ENCODE results near the gene SLC17A9. TPM values are rescaled to one million over a fixed set of nuclear protein-coding genes. Genes with fewer than 3 reads are reported as not detected.

Gene SLC17A9
- polyA plus RNA-seq, 6 donors from 2014 or later: 3.1 to 10.0 (median 5.1) TPM

- peak overlapping the region in 3 of 6 donors; percentile 34 to 93 (median 87) for H3K27ac Mint-ChIP-seq
- no peak for DNase-seq
These were observed 56.1 kb downstream of the SLC17A9 start for GRCh38 chr20:63008541-63009044.

GRCh38 chr20:63009045-63009961 lies 56.8 kb downstream of the SLC17A9 start:
- peaks cover 7 to 25% (median 18%) of the 10 kb centered on the region in 7 donors for H3K9me3 Mint-ChIP-seq
- peaks cover 43 to 67% (median 45%) of the 10 kb centered on the region in 3 donors for H3K27me3 Mint-ChIP-seq
- H3K36me3 Mint-ChIP-seq: peaks cover 9 to 16% of the 10 kb centered on the region in 2 donors
- peak overlapping the region in 4 of 6 donors; percentile 34 to 89 (median 70) for H3K27ac Mint-ChIP-seq
- peak overlapping the region; percentile 42 to 92 (median 72) for H3K4me3 Mint-ChIP-seq
- ATAC-seq (ENCODE audit: low read depth in 2 of 2) (peak; percentile 79), DNase-seq (peak; percentile 80)
- H3K4me1 Mint-ChIP-seq: peaks cover 10 to 27% (median 19%) of the 10 kb centered on the region in 3 donors

More at GRCh38 chr20:63008541-63009044, 56.1 kb downstream of the SLC17A9 start:
- peak overlapping the region in 6 of 8 donors; percentile 60 to 85 (median 68) for H3K4me3 Mint-ChIP-seq
- peaks cover 2 to 8% of the 10 kb centered on the region in 2 donors for H3K36me3 Mint-ChIP-seq
- H3K27me3 Mint-ChIP-seq: peaks cover 43 to 63% (median 44%) of the 10 kb centered on the region in 3 donors
- peak in 1 of 2 donors; percentile 4 for ATAC-seq (ENCODE audit: low read depth in 2 of 2)
- H3K4me1 Mint-ChIP-seq: peaks cover 10 to 27% (median 19%) of the 10 kb centered on the region in 3 donors
- peaks cover 6 to 18% (median 11%) of the 10 kb centered on the region in 7 donors for H3K9me3 Mint-ChIP-seq

GRCh38 chr20:63009988-63010769 lies 57.7 kb downstream of the SLC17A9 start:
- Mint-ChIP-seq H3K9me3 (peaks cover 11 to 29% (median 23%) of the 10 kb centered on the region in 7 donors), H3K27me3 (peaks cover 44 to 75% (median 54%) of the 10 kb centered on the region in 3 donors), H3K4me1 (peaks cover 10 to 31% (median 24%) of the 10 kb centered on the region in 3 donors), H3K36me3 (peaks cover 9 to 24% of the 10 kb centered on the region in 2 donors), H3K4me3 (peak overlapping the region in 7 of 8 donors; percentile 59 to 92 (median 87)), H3K27ac (peak overlapping the region in 3 of 6 donors; percentile 37 to 93 (median 92))
- peak; percentile 58 for DNase-seq
- peak; percentile 46 to 49 for ATAC-seq (ENCODE audit: low read depth in 2 of 2)

GRCh38 chr20:63011798-63012197 lies 59.3 kb downstream of the SLC17A9 start:
- H3K4me1 Mint-ChIP-seq: peaks cover 10 to 31% (median 20%) of the 10 kb centered on the region in 3 donors
- H3K9me3 Mint-ChIP-seq: peaks cover 11 to 29% (median 24%) of the 10 kb centered on the region in 7 donors
- DNase-seq: no peak
- ATAC-seq (ENCODE audit: low read depth in 2 of 2): no peak
- no peak overlapping the region for H3K27ac Mint-ChIP-seq
- peak overlapping the region in 1 of 8 donors; percentile 1 for H3K4me3 Mint-ChIP-seq
- H3K36me3 Mint-ChIP-seq: peaks cover 9 to 24% of the 10 kb centered on the region in 2 donors
- H3K27me3 Mint-ChIP-seq: peaks cover 44 to 83% (median 70%) of the 10 kb centered on the region in 3 donors

- Mint-ChIP-seq H3K36me3 (peaks cover 9 to 25% of the 10 kb centered on the region in 2 donors), H3K4me3 (no peak overlapping the region), H3K4me1 (peaks cover 10 to 23% (median 20%) of the 10 kb centered on the region in 3 donors), H3K27ac (no peak overlapping the region), H3K9me3 (peaks cover 11 to 29% (median 24%) of the 10 kb centered on the region in 7 donors), H3K27me3 (peaks cover 44 to 89% (median 68%) of the 10 kb centered on the region in 3 donors)
- ATAC-seq (ENCODE audit: low read depth in 2 of 2) (no peak), DNase-seq (no peak)
These were observed 60.7 kb downstream of the SLC17A9 start for GRCh38 chr20:63013207-63013606.

GRCh38 chr20:63014287-63014686 lies 61.8 kb downstream of the SLC17A9 start:
- H3K27ac Mint-ChIP-seq: no peak overlapping the region
- no peak overlapping the region for H3K4me3 Mint-ChIP-seq
- peaks cover 11 to 29% (median 24%) of the 10 kb centered on the region in 7 donors for H3K9me3 Mint-ChIP-seq
- H3K27me3 Mint-ChIP-seq: peaks cover 46 to 86% (median 70%) of the 10 kb centered on the region in 3 donors
- ATAC-seq (ENCODE audit: low read depth in 2 of 2) (no peak), DNase-seq (no peak)
- H3K4me1 Mint-ChIP-seq: peaks cover 11 to 13% (median 13%) of the 10 kb centered on the region in 3 donors
- peaks cover 9 to 32% of the 10 kb centered on the region in 2 donors for H3K36me3 Mint-ChIP-seq

- Mint-ChIP-seq H3K9me3 (peaks cover 11 to 33% (median 24%) of the 10 kb centered on the region in 7 donors), H3K27me3 (peaks cover 50 to 89% (median 74%) of the 10 kb centered on the region in 3 donors), H3K27ac (no peak overlapping the region), H3K4me1 (peaks cover 11 to 13% (median 13%) of the 10 kb centered on the region in 3 donors), H3K36me3 (peaks cover 9 to 32% of the 10 kb centered on the region in 2 donors), H3K4me3 (no peak overlapping the region)
- DNase-seq (no peak), ATAC-seq (ENCODE audit: low read depth in 2 of 2) (no peak)
These were observed 62.2 kb downstream of the SLC17A9 start for GRCh38 chr20:63014710-63015109.

GRCh38 chr20:63015147-63015661 lies 62.7 kb downstream of the SLC17A9 start:
- no peak for DNase-seq
- H3K9me3 Mint-ChIP-seq: peaks cover 12 to 35% (median 24%) of the 10 kb centered on the region in 7 donors
- no peak overlapping the region for H3K27ac Mint-ChIP-seq
- H3K36me3 Mint-ChIP-seq: peaks cover 9 to 34% of the 10 kb centered on the region in 2 donors
- no peak for ATAC-seq (ENCODE audit: low read depth in 2 of 2)
- H3K4me1 Mint-ChIP-seq: peaks cover 8% of the 10 kb centered on the region in 3 donors
- H3K4me3 Mint-ChIP-seq: no peak overlapping the region
- peaks cover 50 to 89% (median 76%) of the 10 kb centered on the region in 3 donors for H3K27me3 Mint-ChIP-seq

GRCh38 chr20:63015662-63016361 lies 63.3 kb downstream of the SLC17A9 start:
- peaks cover 45 to 89% (median 76%) of the 10 kb centered on the region in 3 donors for H3K27me3 Mint-ChIP-seq
- H3K36me3 Mint-ChIP-seq: peaks cover 9 to 40% of the 10 kb centered on the region in 2 donors
- DNase-seq (no peak), ATAC-seq (ENCODE audit: low read depth in 2 of 2) (no peak)
- H3K9me3 Mint-ChIP-seq: peaks cover 13 to 32% (median 24%) of the 10 kb centered on the region in 7 donors
- peaks cover 4 to 5% (median 4%) of the 10 kb centered on the region in 3 donors for H3K4me1 Mint-ChIP-seq
- no peak overlapping the region for H3K4me3 Mint-ChIP-seq
- no peak overlapping the region for H3K27ac Mint-ChIP-seq

- Mint-ChIP-seq H3K27ac (no peak overlapping the region), H3K9me3 (peaks cover 15 to 35% (median 27%) of the 10 kb centered on the region in 7 donors), H3K4me3 (no peak overlapping the region), H3K27me3 (peaks cover 41 to 94% (median 83%) of the 10 kb centered on the region in 3 donors), H3K4me1 (peaks cover 4 to 5% (median 4%) of the 10 kb centered on the region in 3 donors), H3K36me3 (peaks cover 9 to 45% of the 10 kb centered on the region in 2 donors)
- ATAC-seq (ENCODE audit: low read depth in 2 of 2): no peak
- DNase-seq: no peak
These were observed 64.1 kb downstream of the SLC17A9 start for GRCh38 chr20:63016514-63017075.

- Mint-ChIP-seq H3K4me1 (peaks cover 4 to 5% (median 4%) of the 10 kb centered on the region in 3 donors), H3K27ac (no peak overlapping the region), H3K27me3 (peaks cover 39 to 93% (median 89%) of the 10 kb centered on the region in 3 donors), H3K36me3 (peaks cover 9 to 45% of the 10 kb centered on the region in 2 donors), H3K4me3 (no peak overlapping the region), H3K9me3 (peaks cover 15 to 31% (median 27%) of the 10 kb centered on the region in 7 donors)
- DNase-seq (no peak), ATAC-seq (ENCODE audit: low read depth in 2 of 2) (no peak)
These were observed 64.7 kb downstream of the SLC17A9 start for GRCh38 chr20:63017076-63017825.
